Neural progenitor cell (in vitro differentiated cells): Measurements from ENCODE around the gene EPS8. TPM values are rescaled to one million over a fixed set of nuclear protein-coding genes. Genes with fewer than 3 reads are reported as not detected.

Experiments
- DNase-seq: peaks from one replicate; pipeline ENCODE4 v3.0.0-alpha.2; 2016; ENCODE audit warnings: low spot score
- H2AFZ ChIP-seq: fragments of 200-600 bp; sonication (generic); replicated peaks from 2 replicates; pipeline ENCODE4 v1.6.1; 2016; ENCODE audit warnings: antibody characterized with exemption
- H3F3A ChIP-seq: fragments of 200-600 bp; sonication (generic); 2 replicates; pipeline ENCODE4 v1.6.1; 2016; ENCODE audit warnings: antibody characterized with exemption, low read depth
- H3K27ac ChIP-seq: fragments of 200-600 bp; sonication (generic); 2 replicates; pipeline ENCODE4 v1.5.1; 2016; ENCODE audit warnings: mild to moderate bottlenecking
- H3K27me3 ChIP-seq: fragments of 200-600 bp; sonication (generic); 2 replicates; pipeline ENCODE4 v1.6.1; 2016; ENCODE audit warnings: mild to moderate bottlenecking, moderate library complexity
- H3K36me3 ChIP-seq: fragments of 200-600 bp; sonication (generic); 2 replicates; pipeline ENCODE4 v1.5.1; 2016
- H3K4me1 ChIP-seq: fragments of 200-600 bp; sonication (generic); 2 replicates; pipeline ENCODE4 v1.6.1; 2016; ENCODE audit warnings: mixed run types
- H3K4me2 ChIP-seq: fragments of 200-600 bp; sonication (generic); 2 replicates; pipeline ENCODE4 v1.6.1; 2016
- H3K4me3 ChIP-seq: fragments of 200-600 bp; sonication (generic); 2 replicates; pipeline ENCODE4 v1.5.1; 2016
- H3K79me2 ChIP-seq: fragments of 200-600 bp; sonication (generic); 2 replicates; pipeline ENCODE4 v1.6.1; 2016; ENCODE audit warnings: low read depth
- H3K9ac ChIP-seq: fragments of 200-600 bp; sonication (generic); 2 replicates; pipeline ENCODE4 v1.6.1; 2016
- H3K9me3 ChIP-seq: fragments of 200-600 bp; sonication (generic); 2 replicates; pipeline ENCODE4 v1.5.1; 2016; ENCODE audit warnings: low read depth
- H4K20me1 ChIP-seq: fragments of 200-600 bp; sonication (generic); 2 replicates; pipeline ENCODE4 v1.6.1; 2016; ENCODE audit warnings: low read depth
- H3K27ac Mint-ChIP-seq: 3 replicates; pipeline ENCODE4 v1.8.0; 2021; ENCODE audit warnings: mixed read lengths
- H3K27me3 Mint-ChIP-seq: 2 replicates; pipeline ENCODE4 v1.8.0; 2022; ENCODE audit warnings: low read depth, mild to moderate bottlenecking, inconsistent platforms, moderate library complexity, mixed read lengths; ENCODE audit not compliant: insufficient read depth
- H3K36me3 Mint-ChIP-seq: 3 replicates; pipeline ENCODE4 v1.8.0; 2021; ENCODE audit warnings: mixed read lengths
- H3K4me1 Mint-ChIP-seq: 3 replicates; pipeline ENCODE4 v1.8.0; 2021; ENCODE audit warnings: mixed read lengths
- H3K4me3 Mint-ChIP-seq: 3 replicates; pipeline ENCODE4 v1.8.0; 2021; ENCODE audit warnings: mild to moderate bottlenecking, moderate library complexity, mixed read lengths
- H3K9me3 Mint-ChIP-seq: 3 replicates; pipeline ENCODE4 v1.8.0; 2020; ENCODE audit warnings: mixed read lengths
- CTCF ChIP-seq: fragments of 200-600 bp; sonication (generic); IDR thresholded peaks from 2 replicates; pipeline ENCODE4 v1.5.1; 2017; ENCODE audit warnings: antibody characterized with exemption, mild to moderate bottlenecking
- EZH2 ChIP-seq: fragments of 200-600 bp; sonication (generic); IDR thresholded peaks from 2 replicates; pipeline ENCODE4 v1.6.1; 2017; ENCODE audit warnings: antibody characterized with exemption, mild to moderate bottlenecking, moderate library complexity
- EZH2phosphoT487 ChIP-seq: fragments of 200-600 bp; sonication (generic); IDR thresholded peaks from 2 replicates; pipeline ENCODE4 v1.6.1; 2017; ENCODE audit warnings: antibody characterized with exemption
- total RNA-seq: library from RNA; depleted of rRNA; stranded (reverse); fragments of >200 nt; gene quantifications from 2 replicates; pipeline ENCODE4 v1.2.3, GENCODE V29; 2015; ENCODE audit warnings: low replicate concordance

EPS8 gene
- total RNA-seq, 1 donor from 2014 or later: 17.0 TPM

GRCh38 chr12:15770581-15770980 is 18.6 kb downstream of the EPS8 start:
- H3K9ac ChIP-seq: no peak overlapping the region
- H3K4me3 ChIP-seq: no peak overlapping the region
- H3K4me2 ChIP-seq: no peak overlapping the region
- no peak overlapping the region for H3K4me3 Mint-ChIP-seq
- no peaks in the 10 kb centered on the region for H3F3A ChIP-seq
- peaks cover 4% of the 10 kb centered on the region for H3K36me3 Mint-ChIP-seq
- H3K4me1 ChIP-seq: peaks cover 7% of the 10 kb centered on the region
- H3K27ac ChIP-seq: no peak overlapping the region
- no peaks in the 10 kb centered on the region for H4K20me1 ChIP-seq
- no peaks in the 10 kb centered on the region for H3K27me3 Mint-ChIP-seq
- H3K4me1 Mint-ChIP-seq: peaks cover 12% of the 10 kb centered on the region
- no peaks in the 10 kb centered on the region for H3K36me3 ChIP-seq
- H3K27me3 ChIP-seq: no peaks in the 10 kb centered on the region
- TF ChIP-seq EZH2phosphoT487 (no peak), EZH2 (no peak), CTCF (no peak)
- no peak for DNase-seq
- H3K27ac Mint-ChIP-seq: no peak overlapping the region
- H3K9me3 Mint-ChIP-seq: peaks cover 3% of the 10 kb centered on the region
- H2AFZ ChIP-seq: no peak overlapping the region
- no peaks in the 10 kb centered on the region for H3K9me3 ChIP-seq
- H3K79me2 ChIP-seq: no peaks in the 10 kb centered on the region

- Histone ChIP-seq H3K9ac (no peak overlapping the region), H2AFZ (no peak overlapping the region), H3K36me3 (no peaks in the 10 kb centered on the region), H3K79me2 (no peaks in the 10 kb centered on the region), H3K27me3 (no peaks in the 10 kb centered on the region), H3K4me2 (no peak overlapping the region), H3K4me3 (no peak overlapping the region), H3K27ac (no peak overlapping the region), H3K9me3 (no peaks in the 10 kb centered on the region), H3K4me1 (peaks cover 7% of the 10 kb centered on the region), H4K20me1 (no peaks in the 10 kb centered on the region), H3F3A (no peaks in the 10 kb centered on the region)
- Mint-ChIP-seq H3K4me1 (peaks cover 9% of the 10 kb centered on the region), H3K9me3 (peaks cover 5% of the 10 kb centered on the region), H3K27me3 (no peaks in the 10 kb centered on the region), H3K4me3 (no peak overlapping the region), H3K36me3 (peaks cover 7% of the 10 kb centered on the region), H3K27ac (no peak overlapping the region)
- no peak for DNase-seq
- TF ChIP-seq CTCF (no peak), EZH2phosphoT487 (no peak), EZH2 (no peak)
Measured at GRCh38 chr12:15770021-15770420, 19.2 kb downstream of the EPS8 start.

- no peaks in the 10 kb centered on the region for H3K79me2 ChIP-seq
- no peak overlapping the region for H3K4me3 Mint-ChIP-seq
- no peaks in the 10 kb centered on the region for H4K20me1 ChIP-seq
- no peak overlapping the region for H2AFZ ChIP-seq
- no peak overlapping the region for H3K4me3 ChIP-seq
- H3K27me3 Mint-ChIP-seq: no peaks in the 10 kb centered on the region
- peaks cover 5% of the 10 kb centered on the region for H3K4me1 Mint-ChIP-seq
- no peak for DNase-seq
- no peak for TF ChIP-seq EZH2phosphoT487
- TF ChIP-seq CTCF: no peak
- TF ChIP-seq EZH2: no peak
- H3K4me2 ChIP-seq: no peak overlapping the region
- no peak overlapping the region for H3K9ac ChIP-seq
- H3F3A ChIP-seq: no peaks in the 10 kb centered on the region
- peaks cover 7% of the 10 kb centered on the region for H3K4me1 ChIP-seq
- no peak overlapping the region for H3K27ac ChIP-seq
- peaks cover 9% of the 10 kb centered on the region for H3K9me3 Mint-ChIP-seq
- no peaks in the 10 kb centered on the region for H3K27me3 ChIP-seq
- H3K36me3 Mint-ChIP-seq: peaks cover 10% of the 10 kb centered on the region
- no peaks in the 10 kb centered on the region for H3K9me3 ChIP-seq
- no peak overlapping the region for H3K27ac Mint-ChIP-seq
- H3K36me3 ChIP-seq: no peaks in the 10 kb centered on the region
Measured at GRCh38 chr12:15769586-15769985, 19.6 kb downstream of the EPS8 start.
